HG03064 (cell line): ENCODE measurements around the gene NKTR.

ENCODE experiments used
- ATAC-seq: cut with Tn5 transposase; IDR thresholded peaks from one replicate; pipeline ENCODE4 v1.9.1; 2021; ENCODE audit warnings: low read depth; ENCODE audit not compliant: unreplicated experiment

Gene NKTR

DNA sequence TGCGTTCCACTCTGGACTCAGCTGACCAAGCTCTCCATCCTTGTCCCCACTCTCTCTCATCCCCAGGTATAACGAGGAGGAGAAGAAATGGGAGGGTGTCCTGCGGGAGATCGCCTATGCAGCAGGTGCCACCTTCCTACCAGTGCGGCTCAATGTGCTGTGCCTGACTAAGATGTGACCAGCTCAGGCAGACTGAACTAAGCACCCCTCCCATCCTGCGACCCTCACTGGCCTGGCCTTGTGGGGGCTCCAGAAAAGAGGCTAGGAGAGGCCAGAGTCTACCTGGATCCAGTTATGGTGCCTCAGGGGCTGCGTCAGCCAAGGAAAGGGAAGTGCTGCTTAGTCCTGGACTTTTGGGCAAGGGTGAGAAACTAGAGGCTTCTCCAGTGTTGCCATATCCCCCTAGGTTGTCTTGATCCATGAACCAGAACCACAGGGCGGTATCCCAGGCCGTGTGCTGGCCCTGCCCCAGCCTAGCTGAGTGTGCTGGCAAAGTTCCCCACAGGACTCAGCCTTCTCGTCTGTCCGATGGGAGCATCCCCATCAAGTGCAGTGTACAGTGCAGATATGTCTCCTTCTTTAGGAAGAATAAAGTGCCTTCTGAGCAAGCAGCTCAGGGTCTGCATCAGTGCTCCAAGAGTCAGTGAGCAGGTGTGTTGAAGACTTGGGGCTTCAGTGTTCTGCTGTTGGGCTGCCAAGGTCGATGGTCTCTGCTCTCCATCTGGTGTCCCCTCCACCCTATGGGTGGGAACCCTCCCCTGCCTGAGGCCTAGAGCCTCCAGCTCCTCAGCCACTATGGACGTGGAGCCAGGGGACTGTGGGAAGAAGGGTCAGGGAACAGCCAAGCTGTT lies 91.6 kb downstream of the NKTR start:
- no peak for ATAC-seq

DNA sequence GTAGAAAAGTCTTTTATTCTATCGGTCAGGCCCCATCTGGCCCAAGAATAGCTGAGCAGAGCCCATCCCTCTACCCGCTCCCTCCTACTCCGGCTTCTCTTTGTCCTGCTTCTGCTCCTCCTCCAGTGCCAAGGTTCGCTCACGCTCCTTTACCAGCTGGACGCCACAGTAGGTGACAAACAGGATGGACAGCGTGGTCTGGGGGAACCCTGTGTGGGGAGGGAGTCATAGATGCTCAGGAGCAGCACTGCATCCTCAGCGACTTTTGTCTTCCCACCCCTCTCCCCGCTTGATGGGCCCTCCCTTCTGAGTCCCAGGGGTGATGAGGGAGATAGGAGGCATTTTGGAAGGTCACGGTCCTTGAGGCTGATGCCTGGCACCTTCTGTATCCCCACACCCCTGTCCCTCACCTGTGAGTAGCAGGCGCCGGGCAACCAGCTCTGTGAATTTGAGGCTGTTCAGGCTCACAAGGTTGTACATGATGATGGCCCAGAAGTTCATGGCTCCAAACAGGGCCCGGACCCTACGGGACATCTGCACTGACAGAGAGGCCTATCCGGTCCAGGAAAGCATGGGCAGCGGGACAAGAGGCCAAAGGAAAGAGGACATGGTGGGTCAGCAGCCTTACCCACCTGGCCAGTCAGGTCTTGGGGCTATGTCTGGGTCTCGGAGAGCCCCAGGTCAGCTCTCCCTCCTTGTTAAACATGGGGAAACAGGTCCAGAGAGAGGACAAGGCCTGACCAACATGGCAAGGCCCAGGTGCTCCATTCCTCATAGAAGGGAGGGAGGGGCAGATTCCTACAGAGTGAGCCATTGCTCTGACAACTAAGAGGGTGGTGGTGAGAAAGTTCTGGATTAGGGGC lies 92.4 kb downstream of the NKTR start:
- no peak for ATAC-seq

DNA sequence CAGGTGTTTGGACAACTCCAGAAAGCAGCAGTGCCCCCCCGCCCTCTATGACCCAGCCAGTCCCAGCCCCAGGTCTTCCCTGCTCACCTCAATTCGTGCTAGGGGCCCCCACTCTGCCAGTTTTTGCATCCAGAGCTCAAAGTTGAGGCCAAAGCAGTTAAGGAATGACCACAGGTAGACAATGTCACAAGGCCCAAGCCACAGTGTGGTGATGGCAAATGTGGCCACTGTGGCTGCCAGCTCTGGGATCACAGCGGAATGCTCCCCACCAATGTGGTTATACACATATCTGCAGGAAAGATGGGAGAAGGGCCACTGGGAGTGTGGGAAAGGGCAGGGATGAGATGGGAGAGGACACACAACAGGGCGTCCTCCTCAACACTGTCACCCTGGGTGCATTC lies 93.0 kb downstream of the NKTR start:
- ATAC-seq = no peak

DNA sequence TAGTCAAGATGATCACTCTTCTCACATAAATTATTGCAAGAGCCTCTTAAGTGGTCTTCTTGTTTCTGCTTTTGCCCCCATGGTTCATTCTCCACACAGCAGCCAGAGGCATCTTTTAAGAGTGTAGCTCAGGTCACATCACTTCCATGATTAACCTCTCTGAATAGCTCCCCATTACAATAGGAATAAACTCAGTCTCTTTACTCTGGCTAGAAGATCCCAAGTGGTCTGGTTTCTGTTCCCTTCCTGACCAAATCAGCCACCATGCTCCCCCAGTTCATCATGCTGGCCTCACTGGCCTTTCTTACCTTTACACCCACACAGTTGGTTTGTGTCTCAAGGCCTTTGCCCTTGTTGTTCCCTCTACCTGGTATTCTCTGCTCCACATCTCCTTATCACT lies 93.9 kb downstream of the NKTR start:
- no peak for ATAC-seq

DNA sequence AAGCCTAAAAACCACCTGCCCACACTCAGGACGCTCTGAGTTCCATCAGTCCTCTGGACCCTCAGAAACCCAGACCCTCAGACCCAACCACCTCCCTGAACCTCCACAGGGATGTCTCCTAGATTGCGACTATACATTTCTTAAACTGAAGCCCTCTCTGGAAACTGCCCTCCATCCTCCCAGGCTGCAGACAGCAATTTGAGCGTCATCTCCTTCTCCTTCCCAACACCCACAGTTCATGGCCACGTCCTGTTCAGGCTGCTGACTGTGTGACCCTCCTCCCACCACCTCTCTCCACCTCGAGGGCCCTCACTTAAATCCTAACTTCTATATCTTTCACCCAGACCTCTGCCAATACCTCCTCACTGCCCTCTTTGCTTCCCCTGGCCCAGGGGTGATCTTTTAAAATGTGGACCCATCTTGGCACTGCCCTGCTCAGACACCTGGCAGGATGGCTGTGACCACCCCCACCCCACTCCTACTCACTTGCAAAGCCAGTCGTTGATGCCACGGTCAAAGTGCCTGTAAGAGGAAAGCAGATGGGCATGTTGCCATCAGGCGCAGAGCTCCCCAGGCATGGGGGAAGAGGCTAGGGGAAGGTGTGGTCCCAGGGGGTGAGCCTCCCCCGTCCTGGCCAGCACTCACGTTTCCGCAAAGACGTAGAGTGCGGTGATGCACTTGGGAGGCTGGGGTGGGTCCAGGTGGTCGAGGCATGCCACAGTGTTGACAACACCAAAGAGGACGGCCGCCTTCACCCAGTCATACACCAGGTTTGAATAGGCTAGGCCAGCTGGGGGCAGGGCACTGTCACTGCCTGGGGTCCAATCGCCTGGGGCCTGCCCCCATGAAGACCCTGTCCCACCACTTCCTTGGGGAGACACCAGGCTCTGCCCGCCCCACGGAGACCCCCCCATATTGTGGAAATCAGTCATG lies 96.1 kb downstream of the NKTR start:
- no peak for ATAC-seq

DNA sequence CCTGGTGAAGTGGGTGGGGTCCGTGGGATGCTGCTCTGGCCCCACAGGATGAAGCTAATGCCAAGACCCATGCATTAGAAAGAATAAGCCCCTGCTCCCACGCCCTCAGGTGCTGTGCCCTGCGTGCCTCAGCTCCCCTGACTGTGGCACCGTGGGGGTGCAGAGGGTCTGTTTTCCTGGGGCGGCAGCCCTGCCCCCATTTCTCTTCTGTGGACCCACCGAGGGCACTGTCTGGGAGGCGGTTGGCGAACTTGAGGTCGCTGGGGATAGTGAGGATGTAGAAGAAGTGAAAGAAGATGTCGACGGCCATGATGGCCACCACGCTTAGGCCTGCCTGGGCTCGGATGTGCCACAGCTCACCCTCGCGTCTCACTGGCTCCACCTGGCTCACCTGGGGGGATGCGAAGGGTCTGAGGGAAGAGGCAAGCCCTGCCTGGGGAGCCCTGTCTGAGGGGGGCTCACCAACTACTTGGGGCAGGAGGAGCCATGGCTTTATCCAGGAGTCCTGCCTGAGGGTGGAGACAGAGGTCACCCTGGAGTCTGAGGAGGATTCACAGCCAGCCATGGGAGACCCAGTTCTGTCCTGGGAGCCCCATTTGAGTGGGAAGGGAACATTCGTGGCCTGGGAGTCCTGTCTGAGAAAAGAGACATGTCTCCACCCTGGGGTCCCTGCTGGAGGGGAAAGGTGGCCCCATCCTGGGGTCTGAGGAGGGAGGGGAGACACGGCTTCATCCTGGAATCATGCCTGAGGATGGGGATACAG lies 97.0 kb downstream of the NKTR start:
- no peak for ATAC-seq
